Neutrophil (primary cell): ENCODE results near the gene CD2AP.

Experiments used
- H3K27ac ChIP-seq: fragments of 200-600 bp; sonication (generic); 2 replicates; pipeline ENCODE4 v1.5.1; 2016; ENCODE audit warnings: mild to moderate bottlenecking, moderate library complexity
- H3K27me3 ChIP-seq: fragments of 200-600 bp; sonication (generic); 2 replicates; pipeline ENCODE4 v1.6.0; 2016; ENCODE audit warnings: mild to moderate bottlenecking
- H3K36me3 ChIP-seq: fragments of 200-600 bp; sonication (generic); 2 replicates; pipeline ENCODE4 v1.5.1; 2017
- H3K4me1 ChIP-seq, 2 experiments: fragments of 200-600 bp in 1 of 2; sonication (generic) in 1 of 2; 1 replicate in 1 of 2; 2 replicates in 1 of 2; pipeline versions ENCODE4 v1.5.1 to v1.6.1; 2013 to 2016; ENCODE audit warnings: low read depth in 1 of 2, low read length in 1 of 2, mild to moderate bottlenecking in 1 of 2, moderate library complexity in 1 of 2; ENCODE audit not compliant: control insufficient read depth in 1 of 2, insufficient read depth in 1 of 2
- H3K4me3 ChIP-seq, 2 experiments: fragments of 200-600 bp in 1 of 2; sonication (generic) in 1 of 2; 1 replicate in 1 of 2; 2 replicates in 1 of 2; pipeline ENCODE4 v1.5.1; 2013 to 2016; ENCODE audit warnings: low read depth in 1 of 2, low read length in 1 of 2, mild to moderate bottlenecking in 1 of 2, moderate library complexity in 1 of 2
- H3K9me3 ChIP-seq: fragments of 200-600 bp; sonication (generic); 2 replicates; pipeline ENCODE4 v1.5.1; 2016
- TF ChIP-seq, protein P1 (sequence below): fragments of 200-600 bp; sonication (generic); IDR thresholded peaks from 2 replicates; pipeline ENCODE4 v1.5.1; 2016; ENCODE audit warnings: antibody characterized with exemption

CD2AP gene

DNA sequence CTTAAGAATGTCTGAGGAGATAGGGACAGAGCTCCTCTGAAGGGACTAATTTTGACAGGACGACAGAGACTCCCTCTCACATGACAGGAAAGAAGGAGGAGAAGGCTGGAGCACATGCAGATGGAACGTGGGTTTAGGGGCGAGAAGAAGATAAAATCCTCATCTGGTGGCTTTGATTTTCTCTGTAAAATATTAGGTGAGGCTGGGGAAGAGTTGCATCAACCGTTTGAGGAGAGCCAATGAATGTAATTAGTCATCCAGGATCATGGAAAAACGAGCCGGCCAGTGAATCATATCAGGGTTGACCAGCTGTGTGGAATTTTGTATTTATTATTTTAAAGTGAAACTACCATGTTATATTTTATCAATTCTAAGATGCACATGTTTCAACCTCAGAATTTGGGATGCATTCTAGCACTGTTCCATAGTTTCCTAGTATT lies 173.9 kb downstream of the CD2AP start:
- H3K4me1 ChIP-seq = no peaks in the 10 kb centered on the region
- H3K27ac ChIP-seq = no peak overlapping the region
- H3K9me3 ChIP-seq = no peaks in the 10 kb centered on the region
- no peaks in the 10 kb centered on the region for H3K36me3 ChIP-seq
- TF ChIP-seq, protein P1, sequence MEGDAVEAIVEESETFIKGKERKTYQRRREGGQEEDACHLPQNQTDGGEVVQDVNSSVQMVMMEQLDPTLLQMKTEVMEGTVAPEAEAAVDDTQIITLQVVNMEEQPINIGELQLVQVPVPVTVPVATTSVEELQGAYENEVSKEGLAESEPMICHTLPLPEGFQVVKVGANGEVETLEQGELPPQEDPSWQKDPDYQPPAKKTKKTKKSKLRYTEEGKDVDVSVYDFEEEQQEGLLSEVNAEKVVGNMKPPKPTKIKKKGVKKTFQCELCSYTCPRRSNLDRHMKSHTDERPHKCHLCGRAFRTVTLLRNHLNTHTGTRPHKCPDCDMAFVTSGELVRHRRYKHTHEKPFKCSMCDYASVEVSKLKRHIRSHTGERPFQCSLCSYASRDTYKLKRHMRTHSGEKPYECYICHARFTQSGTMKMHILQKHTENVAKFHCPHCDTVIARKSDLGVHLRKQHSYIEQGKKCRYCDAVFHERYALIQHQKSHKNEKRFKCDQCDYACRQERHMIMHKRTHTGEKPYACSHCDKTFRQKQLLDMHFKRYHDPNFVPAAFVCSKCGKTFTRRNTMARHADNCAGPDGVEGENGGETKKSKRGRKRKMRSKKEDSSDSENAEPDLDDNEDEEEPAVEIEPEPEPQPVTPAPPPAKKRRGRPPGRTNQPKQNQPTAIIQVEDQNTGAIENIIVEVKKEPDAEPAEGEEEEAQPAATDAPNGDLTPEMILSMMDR = no peak
- no peaks in the 10 kb centered on the region for H3K27me3 ChIP-seq
- no peak overlapping the region for H3K4me3 ChIP-seq

DNA sequence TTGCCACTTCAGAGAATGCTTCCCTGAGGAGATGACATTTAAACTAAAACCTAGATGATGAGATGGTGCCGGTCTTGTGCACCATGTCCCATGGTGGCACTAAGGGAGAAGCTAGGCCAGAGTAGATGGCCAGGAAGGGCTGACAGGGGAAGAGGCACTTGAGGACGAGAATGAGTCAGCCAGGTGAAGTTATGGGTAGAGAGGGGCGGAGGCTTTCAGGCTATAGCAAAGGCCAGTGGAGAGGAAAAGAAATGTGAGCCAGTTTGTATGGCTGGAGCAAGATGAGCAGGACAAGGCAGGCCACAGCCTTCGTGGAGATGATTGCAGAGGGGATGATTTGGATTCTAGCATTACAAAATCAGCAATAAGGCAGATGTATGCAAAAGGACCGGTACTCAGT lies 176.1 kb downstream of the CD2AP start:
- Histone ChIP-seq H3K4me1 (no peaks in the 10 kb centered on the region), H3K4me3 (no peak overlapping the region), H3K27ac (no peak overlapping the region), H3K27me3 (no peaks in the 10 kb centered on the region), H3K36me3 (no peaks in the 10 kb centered on the region), H3K9me3 (no peaks in the 10 kb centered on the region)
- TF ChIP-seq, protein P1 = no peak

DNA sequence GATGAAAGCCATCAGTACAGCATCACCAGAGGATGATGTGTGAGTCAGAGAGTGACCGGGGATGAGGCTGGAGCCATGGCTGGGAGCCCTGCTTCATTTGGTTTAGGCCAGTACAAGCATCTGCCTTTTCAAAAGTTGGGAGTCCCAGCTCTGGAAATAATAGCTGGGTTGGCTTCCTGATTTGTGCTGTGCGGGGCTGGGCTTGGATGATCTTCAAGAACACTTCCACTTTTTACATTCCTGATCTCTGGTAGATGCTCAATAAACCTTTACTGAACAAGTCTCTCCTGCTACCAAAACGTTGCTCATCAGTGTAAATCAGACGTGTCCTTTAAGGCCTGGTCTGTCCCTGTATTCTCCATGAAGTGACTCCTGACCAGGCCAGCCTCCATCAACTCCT lies 176.7 kb downstream of the CD2AP start:
- no peak overlapping the region for H3K27ac ChIP-seq
- H3K4me3 ChIP-seq = no peak overlapping the region
- H3K36me3 ChIP-seq = no peaks in the 10 kb centered on the region
- TF ChIP-seq, protein P1 = no peak
- H3K27me3 ChIP-seq = no peaks in the 10 kb centered on the region
- no peaks in the 10 kb centered on the region for H3K9me3 ChIP-seq
- H3K4me1 ChIP-seq = no peaks in the 10 kb centered on the region

DNA sequence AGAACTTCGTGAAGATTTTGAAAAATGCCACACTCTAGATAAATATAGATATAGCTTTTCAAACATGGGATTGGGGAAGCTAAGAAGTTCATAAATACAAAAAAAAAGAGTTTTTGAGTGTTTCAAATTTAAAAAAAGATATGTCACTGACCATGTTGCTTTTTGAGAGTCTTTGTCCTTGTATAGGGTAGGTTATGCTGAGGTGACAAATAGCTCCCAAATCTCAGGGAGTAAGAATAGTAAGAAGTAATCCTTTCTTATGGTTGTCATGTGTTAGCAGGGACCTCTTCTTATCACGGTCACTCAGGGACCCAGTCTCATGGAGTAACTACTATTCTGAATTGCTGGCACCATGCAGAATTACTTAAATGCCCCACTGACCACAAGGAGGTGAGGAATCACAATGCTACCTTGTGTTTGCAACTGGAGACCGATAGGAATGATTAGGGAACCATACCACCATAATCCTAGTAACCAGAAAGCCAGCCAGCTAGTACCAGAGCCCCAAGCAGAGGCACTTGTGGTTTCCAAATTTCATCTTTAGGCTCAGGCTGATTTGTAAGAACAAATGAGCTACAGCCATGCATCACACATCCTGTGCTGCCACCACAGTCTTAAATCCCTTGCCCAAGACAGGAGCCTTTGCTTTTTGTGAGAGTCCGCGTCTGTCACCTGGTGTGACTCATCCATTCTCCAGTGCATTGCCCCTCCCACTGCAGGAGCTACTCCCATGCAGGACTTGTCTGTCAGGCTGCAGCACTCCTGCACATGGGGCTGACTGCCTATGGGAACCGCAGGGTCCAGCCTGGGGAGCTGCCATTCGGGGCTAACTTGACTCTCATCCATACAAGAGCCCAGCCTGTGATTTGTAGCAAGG lies 178.4 kb downstream of the CD2AP start:
- Histone ChIP-seq H3K9me3 (no peaks in the 10 kb centered on the region), H3K27me3 (no peaks in the 10 kb centered on the region), H3K27ac (no peak overlapping the region), H3K4me1 (no peaks in the 10 kb centered on the region), H3K36me3 (no peaks in the 10 kb centered on the region), H3K4me3 (no peak overlapping the region)
- TF ChIP-seq, protein P1 = no peak

DNA sequence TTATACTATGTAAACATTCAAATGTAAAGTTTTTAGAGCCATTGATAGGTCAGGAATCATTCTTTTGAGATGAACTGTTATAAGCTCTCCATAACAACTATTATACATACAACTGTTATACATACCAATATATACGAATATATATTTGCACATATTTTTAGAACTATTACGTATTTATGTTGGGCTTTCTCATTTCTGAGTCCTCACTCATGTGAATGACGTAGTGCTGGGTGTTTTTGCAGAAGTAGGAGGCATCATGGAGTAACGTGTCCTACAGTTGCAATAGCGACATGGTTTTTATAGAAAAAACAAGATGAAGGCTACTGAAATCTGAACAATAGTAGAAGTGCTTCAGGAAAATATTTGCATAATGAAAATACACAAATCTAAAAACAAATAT lies 184.4 kb downstream of the CD2AP start:
- Histone ChIP-seq H3K27me3 (no peaks in the 10 kb centered on the region), H3K4me3 (no peak overlapping the region)
- TF ChIP-seq, protein P1 = no peak

More for the DNA sequence above, 184.4 kb downstream of the CD2AP start:
- Histone ChIP-seq H3K9me3 (no peaks in the 10 kb centered on the region), H3K4me1 (no peaks in the 10 kb centered on the region), H3K36me3 (no peaks in the 10 kb centered on the region), H3K27ac (no peak overlapping the region)
